ENCODE results near the gene TRPM2. TPM values are rescaled to one million over a fixed set of nuclear protein-coding genes. Genes with fewer than 3 reads are reported as not detected.
A peak's percentile ranks its signal among the peaks of the same experiment; 100 is the strongest.

The TRPM2 gene
- total RNA-seq, 1 experiment from 2014 or later, result 28.1 TPM

- no peaks in the 10 kb centered on the region for H3K9me3 ChIP-seq (ENCODE audit: control insufficient read depth in 1 of 2, insufficient read depth in 1 of 2, low read depth in 1 of 2, low read length in 2 of 2)
- no peak overlapping the region for H2AFZ ChIP-seq (ENCODE audit: low read depth, low read length, poor library complexity, severe bottlenecking)
- ChIA-PET CTCF (no interaction called here), POLR2A (no interaction called here), RAD21 (ENCODE audit: low non-redundant PET in 1 of 2, low total read pairs in 2 of 2, uncharacterized antibody in 2 of 2, unreplicated experiment in 2 of 2) (interaction anchor here in 1 of 2 experiments (0.6 kb wide), 1 partner anchor 513 kb away, joined by 3 read pairs; no protein-coding TSS in a partner anchor)
- BruUV-seq (replicated peaks), result no TSS peak
- intact Hi-C loops (cut with micrococcal nuclease), result no loop called here
- H3K36me3 ChIP-seq (ENCODE audit: control insufficient read depth in 1 of 2, insufficient read depth in 2 of 2, low read length in 2 of 2), result no peaks in the 10 kb centered on the region; a peak in 1 of 4 replicates
- H3K79me2 ChIP-seq (ENCODE audit: insufficient read depth, low read length), result no peaks in the 10 kb centered on the region
- H3K27ac ChIP-seq (ENCODE audit: low read depth, low read length), result no peak overlapping the region
- no peaks in the 10 kb centered on the region for H3K27me3 ChIP-seq (ENCODE audit: insufficient read depth, low read length)
- H4K20me1 ChIP-seq (ENCODE audit: insufficient read depth), result no peaks in the 10 kb centered on the region
- ATAC-seq, result 0 out of 2 replicates have a peak, but pooled peaks have one; percentile 1
- no peaks in the 10 kb centered on the region for H3K9me2 ChIP-seq (ENCODE audit: insufficient read depth)
- no peak overlapping the region for H3K4me3 ChIP-seq (replicated peaks in 1 of 2; ENCODE audit: low read depth in 1 of 2, low read length in 2 of 2)
- H3K4me1 ChIP-seq (ENCODE audit: control insufficient read depth in 1 of 2, insufficient read depth in 2 of 2, low read length in 2 of 2), result no peaks in the 10 kb centered on the region
- DNase-seq (ENCODE audit: low read depth, low spot score), result no peak
- TF ChIP-seq SP1 (IDR thresholded peaks at IDR 0.05; ENCODE audit: low read depth) (no peak), EZH2 (IDR thresholded peaks at IDR 0.05) (no peak), ZNF274 (IDR thresholded peaks at IDR 0.05; ENCODE audit: low read depth, low read length) (no peak), REST (IDR thresholded peaks at IDR 0.05; ENCODE audit: low read depth) (no peak), POLR2A (IDR thresholded peaks at IDR 0.05; ENCODE audit: borderline replicate concordance, extremely low read depth, insufficient read depth, insufficient read length) (no peak), EGR1 (IDR thresholded peaks at IDR 0.05; ENCODE audit: low read depth) (no peak), ZBTB33 (IDR thresholded peaks at IDR 0.05; ENCODE audit: extremely low read depth, insufficient replicate concordance, low read length) (no peak), ATF3 (IDR thresholded peaks at IDR 0.05) (no peak), TCF7L2 (IDR thresholded peaks at IDR 0.05; ENCODE audit: borderline replicate concordance, extremely low read depth, insufficient read depth, insufficient read length) (no peak)
- H3K9ac ChIP-seq (ENCODE audit: low read length), result no peak overlapping the region
- no peak overlapping the region for H3K4me2 ChIP-seq (ENCODE audit: low read length)
These were observed 24.1 kb upstream of the TRPM2 start for GRCh38 chr21:44329086-44329889.
